ENCODE measurements around the gene OR2G2. TPM values are rescaled to one million over a fixed set of nuclear protein-coding genes. Genes with fewer than 3 reads are reported as not detected.

Gene OR2G2
- total and polyA plus RNA-seq, 2 of the 13 experiments (the other 11 are each of a cell fraction or from before 2014, with no cell fraction given), result not detected

DNA sequence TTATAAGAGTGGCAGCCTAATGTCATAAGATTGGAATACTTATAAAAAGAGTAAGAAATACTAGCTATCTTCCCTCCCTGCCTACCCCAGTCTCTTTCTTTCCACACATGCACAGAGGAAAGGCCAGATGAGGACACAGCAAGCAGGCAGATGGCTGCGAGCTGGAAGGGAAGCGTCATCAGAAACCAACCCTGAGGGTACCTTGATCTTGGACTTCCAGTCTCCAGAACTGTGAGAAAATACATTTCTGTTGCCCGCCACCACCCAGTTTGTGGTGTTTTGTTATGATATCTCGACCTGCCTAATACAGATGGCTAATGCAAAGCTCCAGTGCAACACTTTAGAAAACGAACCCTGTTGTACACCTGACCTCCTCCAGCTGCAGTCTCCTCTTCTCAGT lies 49.6 kb upstream of the OR2G2 start:
- in situ Hi-C loops (cut with HindIII; ENCODE audit: extremely low pct_ligation_motif_present, low pct_unique_long_range_greater_than_20kb) (no loop called here), intact Hi-C loops (cut with micrococcal nuclease; ENCODE audit: unreplicated experiment) (no loop called here)
- H3K4me3 ChIP-seq (replicated peaks in 1 of 3; ENCODE audit: insufficient read depth in 1 of 3, low read depth in 2 of 3, low read length in 3 of 3), result no peak overlapping the region
- no peaks in the 10 kb centered on the region for H3K9me3 ChIP-seq (ENCODE audit: low read length)
- H3K27me3 ChIP-seq (ENCODE audit: control insufficient read depth in 1 of 2, insufficient read depth in 2 of 2, low read length in 2 of 2), result no peaks in the 10 kb centered on the region
- H3K4me1 ChIP-seq (ENCODE audit: insufficient read depth, low read length), result no peaks in the 10 kb centered on the region
- ChIA-PET POLR2A (no interaction called here), CTCF (ENCODE audit: low intra/inter-chr PET ratio, low total read pairs) (no interaction called here)
- no peak overlapping the region for H3K4me2 ChIP-seq (ENCODE audit: low read depth, low read length)
- BruUV-seq (replicated peaks), result no TSS peak
- H3K9ac ChIP-seq (ENCODE audit: insufficient read depth, low read depth, low read length), result no peak overlapping the region
- DNase-seq (ENCODE audit: low spot score), result no peak
- no peaks in the 10 kb centered on the region for H4K20me1 ChIP-seq (ENCODE audit: insufficient read depth, low read length)
- no peaks in the 10 kb centered on the region for H3K79me2 ChIP-seq (ENCODE audit: insufficient read depth, low read length)
- TF ChIP-seq NR2F6 (IDR thresholded peaks at IDR 0.05) (no peak), NR2F6 (CRISPR knock-in tag; IDR thresholded peaks at IDR 0.05) (no peak), SAP130 (CRISPR knock-in tag; IDR thresholded peaks at IDR 0.05; ENCODE audit: low read depth) (no peak), ZNF513 (CRISPR knock-in tag; conservative IDR thresholded peaks at IDR 0.05) (no peak), THAP8 (CRISPR knock-in tag; IDR thresholded peaks at IDR 0.05; ENCODE audit: borderline replicate concordance) (no peak), MAFK (conservative IDR thresholded peaks at IDR 0.05 in 1 of 2, IDR thresholded peaks at IDR 0.05 in 1 of 2; ENCODE audit: low read length in 2 of 2) (no peak)
- TF ChIP-seq, protein P1, sequence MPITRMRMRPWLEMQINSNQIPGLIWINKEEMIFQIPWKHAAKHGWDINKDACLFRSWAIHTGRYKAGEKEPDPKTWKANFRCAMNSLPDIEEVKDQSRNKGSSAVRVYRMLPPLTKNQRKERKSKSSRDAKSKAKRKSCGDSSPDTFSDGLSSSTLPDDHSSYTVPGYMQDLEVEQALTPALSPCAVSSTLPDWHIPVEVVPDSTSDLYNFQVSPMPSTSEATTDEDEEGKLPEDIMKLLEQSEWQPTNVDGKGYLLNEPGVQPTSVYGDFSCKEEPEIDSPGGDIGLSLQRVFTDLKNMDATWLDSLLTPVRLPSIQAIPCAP (CRISPR knock-in tag; IDR thresholded peaks at IDR 0.05; ENCODE audit: low read depth), result no peak
- TF ChIP-seq, protein P2, sequence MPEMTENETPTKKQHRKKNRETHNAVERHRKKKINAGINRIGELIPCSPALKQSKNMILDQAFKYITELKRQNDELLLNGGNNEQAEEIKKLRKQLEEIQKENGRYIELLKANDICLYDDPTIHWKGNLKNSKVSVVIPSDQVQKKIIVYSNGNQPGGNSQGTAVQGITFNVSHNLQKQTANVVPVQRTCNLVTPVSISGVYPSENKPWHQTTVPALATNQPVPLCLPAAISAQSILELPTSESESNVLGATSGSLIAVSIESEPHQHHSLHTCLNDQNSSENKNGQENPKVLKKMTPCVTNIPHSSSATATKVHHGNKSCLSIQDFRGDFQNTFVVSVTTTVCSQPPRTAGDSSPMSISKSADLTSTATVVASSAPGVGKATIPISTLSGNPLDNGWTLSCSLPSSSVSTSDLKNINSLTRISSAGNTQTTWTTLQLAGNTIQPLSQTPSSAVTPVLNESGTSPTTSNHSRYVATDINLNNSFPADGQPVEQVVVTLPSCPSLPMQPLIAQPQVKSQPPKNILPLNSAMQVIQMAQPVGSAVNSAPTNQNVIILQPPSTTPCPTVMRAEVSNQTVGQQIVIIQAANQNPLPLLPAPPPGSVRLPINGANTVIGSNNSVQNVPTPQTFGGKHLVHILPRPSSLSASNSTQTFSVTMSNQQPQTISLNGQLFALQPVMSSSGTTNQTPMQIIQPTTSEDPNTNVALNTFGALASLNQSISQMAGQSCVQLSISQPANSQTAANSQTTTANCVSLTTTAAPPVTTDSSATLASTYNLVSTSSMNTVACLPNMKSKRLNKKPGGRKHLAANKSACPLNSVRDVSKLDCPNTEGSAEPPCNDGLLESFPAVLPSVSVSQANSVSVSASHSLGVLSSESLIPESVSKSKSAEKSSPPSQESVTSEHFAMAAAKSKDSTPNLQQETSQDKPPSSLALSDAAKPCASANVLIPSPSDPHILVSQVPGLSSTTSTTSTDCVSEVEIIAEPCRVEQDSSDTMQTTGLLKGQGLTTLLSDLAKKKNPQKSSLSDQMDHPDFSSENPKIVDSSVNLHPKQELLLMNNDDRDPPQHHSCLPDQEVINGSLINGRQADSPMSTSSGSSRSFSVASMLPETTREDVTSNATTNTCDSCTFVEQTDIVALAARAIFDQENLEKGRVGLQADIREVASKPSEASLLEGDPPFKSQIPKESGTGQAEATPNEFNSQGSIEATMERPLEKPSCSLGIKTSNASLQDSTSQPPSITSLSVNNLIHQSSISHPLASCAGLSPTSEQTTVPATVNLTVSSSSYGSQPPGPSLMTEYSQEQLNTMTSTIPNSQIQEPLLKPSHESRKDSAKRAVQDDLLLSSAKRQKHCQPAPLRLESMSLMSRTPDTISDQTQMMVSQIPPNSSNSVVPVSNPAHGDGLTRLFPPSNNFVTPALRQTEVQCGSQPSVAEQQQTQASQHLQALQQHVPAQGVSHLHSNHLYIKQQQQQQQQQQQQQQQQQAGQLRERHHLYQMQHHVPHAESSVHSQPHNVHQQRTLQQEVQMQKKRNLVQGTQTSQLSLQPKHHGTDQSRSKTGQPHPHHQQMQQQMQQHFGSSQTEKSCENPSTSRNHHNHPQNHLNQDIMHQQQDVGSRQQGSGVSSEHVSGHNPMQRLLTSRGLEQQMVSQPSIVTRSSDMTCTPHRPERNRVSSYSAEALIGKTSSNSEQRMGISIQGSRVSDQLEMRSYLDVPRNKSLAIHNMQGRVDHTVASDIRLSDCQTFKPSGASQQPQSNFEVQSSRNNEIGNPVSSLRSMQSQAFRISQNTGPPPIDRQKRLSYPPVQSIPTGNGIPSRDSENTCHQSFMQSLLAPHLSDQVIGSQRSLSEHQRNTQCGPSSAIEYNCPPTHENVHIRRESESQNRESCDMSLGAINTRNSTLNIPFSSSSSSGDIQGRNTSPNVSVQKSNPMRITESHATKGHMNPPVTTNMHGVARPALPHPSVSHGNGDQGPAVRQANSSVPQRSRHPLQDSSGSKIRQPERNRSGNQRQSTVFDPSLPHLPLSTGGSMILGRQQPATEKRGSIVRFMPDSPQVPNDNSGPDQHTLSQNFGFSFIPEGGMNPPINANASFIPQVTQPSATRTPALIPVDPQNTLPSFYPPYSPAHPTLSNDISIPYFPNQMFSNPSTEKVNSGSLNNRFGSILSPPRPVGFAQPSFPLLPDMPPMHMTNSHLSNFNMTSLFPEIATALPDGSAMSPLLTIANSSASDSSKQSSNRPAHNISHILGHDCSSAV (CRISPR knock-in tag; IDR thresholded peaks at IDR 0.05; ENCODE audit: borderline replicate concordance), result no peak
- H2AFZ ChIP-seq (ENCODE audit: low read length), result no peak overlapping the region
- no peaks in the 10 kb centered on the region for H3K36me3 ChIP-seq (replicated peaks in 1 of 2; ENCODE audit: control insufficient read depth in 1 of 2, insufficient read depth in 2 of 2, low read length in 2 of 2)
- 10% methylated on average over 4 of the region's 5 CpGs for WGBS (ENCODE audit: low lambda C conversion rate)
- no peak overlapping the region for H3K27ac ChIP-seq (ENCODE audit: extremely low read length, insufficient read depth, low read length)
- ATAC-seq, result no peak
- FAIRE-seq, result no peak
